Neural cell (in vitro differentiated cells): ENCODE data around the gene EPHA8. TPM values are rescaled to one million over a fixed set of nuclear protein-coding genes. Genes with fewer than 3 reads are reported as not detected.

Source experiments
- H2AFZ ChIP-seq: fragments of 200-600, 300-800 bp; sonication (generic), shearing (Covaris generic); 2 replicates; pipeline ENCODE4 v1.6.0; 2014; ENCODE audit warnings: low read depth, mild to moderate bottlenecking, antibody characterized with exemption, low read length, moderate library complexity
- H3F3A ChIP-seq: fragments of 200-600 bp; shearing (Covaris generic); 2 replicates; pipeline ENCODE4 v1.6.1; 2016; ENCODE audit warnings: mild to moderate bottlenecking, moderate library complexity, mixed read lengths, antibody characterized with exemption, low read length; ENCODE audit not compliant: insufficient read depth, poor library complexity, severe bottlenecking
- H3K27ac ChIP-seq: fragments of 200-600, 300-800 bp; sonication (generic), shearing (Covaris generic); 2 replicates; pipeline ENCODE4 v1.5.1; 2014; ENCODE audit warnings: mild to moderate bottlenecking, low read length, moderate library complexity
- H3K27me3 ChIP-seq: fragments of 300-800, 200-600 bp; sonication (generic), shearing (Covaris generic); 2 replicates; pipeline ENCODE4 v1.6.0; 2014; ENCODE audit warnings: mild to moderate bottlenecking, low read depth, low read length, moderate library complexity; ENCODE audit not compliant: insufficient read depth
- H3K36me3 ChIP-seq: fragments of 300-800, 200-600 bp; sonication (generic), shearing (Covaris generic); 2 replicates; pipeline ENCODE4 v1.5.1; 2014; ENCODE audit warnings: mild to moderate bottlenecking, antibody characterized with exemption, low read length, moderate library complexity; ENCODE audit not compliant: insufficient read depth
- H3K4me2 ChIP-seq: fragments of 300-800, 200-600 bp; sonication (generic), shearing (Covaris generic); 2 replicates; pipeline ENCODE4 v1.6.0; 2014; ENCODE audit warnings: mild to moderate bottlenecking, low read length
- H3K4me3 ChIP-seq: fragments of 300-800, 200-600 bp; sonication (generic), shearing (Covaris generic); 2 replicates; pipeline ENCODE4 v1.5.1; 2014; ENCODE audit warnings: mild to moderate bottlenecking, low read length, moderate library complexity
- H3K79me2 ChIP-seq: fragments of 200-600 bp; shearing (Covaris generic); replicated peaks from 2 replicates; pipeline ENCODE4 v1.6.0; 2014; ENCODE audit warnings: mild to moderate bottlenecking, low read length, moderate library complexity; ENCODE audit not compliant: insufficient read depth
- H3K9ac ChIP-seq: fragments of 300-800, 200-600 bp; sonication (generic), shearing (Covaris generic); 2 replicates; pipeline ENCODE4 v1.6.1; 2016; ENCODE audit warnings: mild to moderate bottlenecking, low read length, mixed read lengths
- H3K9me2 ChIP-seq: fragments of 200-600 bp; shearing (Covaris generic); 2 replicates; pipeline ENCODE4 v1.6.1; 2016; ENCODE audit warnings: mild to moderate bottlenecking, low read length, mixed read lengths; ENCODE audit not compliant: insufficient read depth
- H3K9me3 ChIP-seq: fragments of 200-600, 300-800 bp; sonication (generic), shearing (Covaris generic); 2 replicates; pipeline ENCODE4 v1.6.1; 2016; ENCODE audit warnings: mild to moderate bottlenecking, mixed run types, low read length, moderate library complexity, mixed read lengths
- H4K20me1 ChIP-seq: fragments of 200-600 bp; shearing (Covaris generic); 2 replicates; pipeline ENCODE4 v1.6.1; 2016; ENCODE audit warnings: mild to moderate bottlenecking, mixed run types; ENCODE audit not compliant: insufficient read depth
- EP300 ChIP-seq: fragments of 450-650 bp; conservative IDR thresholded peaks from 2 replicates; pipeline ENCODE4 v1.6.1; 2014; ENCODE audit warnings: antibody characterized with exemption, mild to moderate bottlenecking, moderate library complexity; ENCODE audit not compliant: poor library complexity, severe bottlenecking
- EZH2 ChIP-seq: fragments of 200-600, 300-800 bp; shearing (Covaris generic), sonication (generic); IDR thresholded peaks from 2 replicates; pipeline ENCODE4 v1.6.1; 2014; ENCODE audit warnings: antibody characterized with exemption, low read length, borderline replicate concordance, mild to moderate bottlenecking; ENCODE audit not compliant: insufficient read depth, poor library complexity, severe bottlenecking
- MXI1 ChIP-seq: fragments of 450-650 bp; conservative IDR thresholded peaks from 2 replicates; pipeline ENCODE4 v1.6.1; 2014; ENCODE audit warnings: antibody characterized with exemption, mild to moderate bottlenecking; ENCODE audit not compliant: poor library complexity, severe bottlenecking
- POLR2AphosphoS5 ChIP-seq: IDR thresholded peaks from 2 replicates; pipeline ENCODE4 v1.6.1; 2012
- RAD21 ChIP-seq: fragments of 450-650 bp; conservative IDR thresholded peaks from 2 replicates; pipeline ENCODE4 v1.6.1; 2014; ENCODE audit warnings: antibody characterized with exemption, mild to moderate bottlenecking, moderate library complexity
- SMC3 ChIP-seq: fragments of 450-650 bp; conservative IDR thresholded peaks from 2 replicates; pipeline ENCODE4 v1.6.1; 2014; ENCODE audit warnings: antibody characterized with exemption, mild to moderate bottlenecking, moderate library complexity; ENCODE audit not compliant: poor library complexity
- TAF1 ChIP-seq: IDR thresholded peaks from 2 replicates; pipeline ENCODE4 v1.6.1; 2012; ENCODE audit warnings: low read depth
- polyA plus RNA-seq: library from polyadenylated mRNA; depleted of rRNA; stranded (reverse); fragments of >200 nt; gene quantifications from 2 replicates; pipeline ENCODE4 v1.2.3, GENCODE V29; 2014
- TF ChIP-seq, protein P1 (sequence below): fragments of 450-650 bp; IDR thresholded peaks from 2 replicates; pipeline ENCODE4 v1.5.1; 2014; ENCODE audit warnings: antibody characterized with exemption, mild to moderate bottlenecking, moderate library complexity; ENCODE audit not compliant: poor library complexity, severe bottlenecking
- TF ChIP-seq, protein P2 (sequence below): IDR thresholded peaks from 2 replicates; pipeline ENCODE4 v1.6.1; 2012; ENCODE audit warnings: borderline replicate concordance

EPHA8 gene
- polyA plus RNA-seq, 1 donor from 2014 or later: 4.7 TPM

DNA sequence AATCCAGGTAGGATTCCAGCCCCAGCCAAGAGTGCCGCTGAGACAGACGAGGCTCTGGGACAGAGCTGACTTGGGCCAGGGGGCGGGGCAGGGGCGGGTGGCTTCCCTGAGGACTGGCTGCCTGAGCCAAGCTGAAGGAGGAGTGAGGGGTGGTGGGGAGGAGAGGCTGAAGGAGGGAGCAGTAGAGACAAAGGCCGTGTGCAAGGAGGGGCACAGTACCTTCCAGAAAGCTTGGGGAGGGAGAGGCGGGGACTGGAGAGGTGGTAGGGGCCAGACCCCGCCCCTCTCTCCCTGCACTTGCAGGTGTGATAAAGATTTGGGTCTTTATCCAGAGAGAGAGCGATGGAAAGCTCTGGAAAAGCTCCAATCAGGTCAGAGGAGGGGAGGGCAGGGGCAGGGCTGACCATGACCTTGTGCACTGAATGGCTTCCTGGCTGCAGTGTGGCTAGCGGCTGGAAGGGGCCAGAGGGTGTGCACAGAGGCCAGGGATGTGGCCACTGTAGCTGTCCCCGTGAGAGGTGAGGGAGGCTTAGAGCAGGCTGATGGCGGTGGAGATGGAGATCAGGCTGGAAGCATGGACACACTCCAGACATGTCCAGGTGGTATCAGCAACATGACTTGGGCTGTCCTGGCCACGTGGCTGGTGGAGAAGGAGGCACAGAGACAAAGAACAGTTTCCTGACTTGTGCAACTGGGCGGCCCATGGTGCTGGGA lies 6.7 kb upstream of the EPHA8 start:
- no peaks in the 10 kb centered on the region for H3K9me2 ChIP-seq
- no peaks in the 10 kb centered on the region for H3F3A ChIP-seq
- H3K4me2 ChIP-seq: no peak overlapping the region
- H3K36me3 ChIP-seq: no peaks in the 10 kb centered on the region
- no peak for TF ChIP-seq TAF1
- TF ChIP-seq, protein P1, sequence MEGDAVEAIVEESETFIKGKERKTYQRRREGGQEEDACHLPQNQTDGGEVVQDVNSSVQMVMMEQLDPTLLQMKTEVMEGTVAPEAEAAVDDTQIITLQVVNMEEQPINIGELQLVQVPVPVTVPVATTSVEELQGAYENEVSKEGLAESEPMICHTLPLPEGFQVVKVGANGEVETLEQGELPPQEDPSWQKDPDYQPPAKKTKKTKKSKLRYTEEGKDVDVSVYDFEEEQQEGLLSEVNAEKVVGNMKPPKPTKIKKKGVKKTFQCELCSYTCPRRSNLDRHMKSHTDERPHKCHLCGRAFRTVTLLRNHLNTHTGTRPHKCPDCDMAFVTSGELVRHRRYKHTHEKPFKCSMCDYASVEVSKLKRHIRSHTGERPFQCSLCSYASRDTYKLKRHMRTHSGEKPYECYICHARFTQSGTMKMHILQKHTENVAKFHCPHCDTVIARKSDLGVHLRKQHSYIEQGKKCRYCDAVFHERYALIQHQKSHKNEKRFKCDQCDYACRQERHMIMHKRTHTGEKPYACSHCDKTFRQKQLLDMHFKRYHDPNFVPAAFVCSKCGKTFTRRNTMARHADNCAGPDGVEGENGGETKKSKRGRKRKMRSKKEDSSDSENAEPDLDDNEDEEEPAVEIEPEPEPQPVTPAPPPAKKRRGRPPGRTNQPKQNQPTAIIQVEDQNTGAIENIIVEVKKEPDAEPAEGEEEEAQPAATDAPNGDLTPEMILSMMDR: no peak
- TF ChIP-seq EP300: no peak
- no peak for TF ChIP-seq RAD21
- TF ChIP-seq, protein P2, sequence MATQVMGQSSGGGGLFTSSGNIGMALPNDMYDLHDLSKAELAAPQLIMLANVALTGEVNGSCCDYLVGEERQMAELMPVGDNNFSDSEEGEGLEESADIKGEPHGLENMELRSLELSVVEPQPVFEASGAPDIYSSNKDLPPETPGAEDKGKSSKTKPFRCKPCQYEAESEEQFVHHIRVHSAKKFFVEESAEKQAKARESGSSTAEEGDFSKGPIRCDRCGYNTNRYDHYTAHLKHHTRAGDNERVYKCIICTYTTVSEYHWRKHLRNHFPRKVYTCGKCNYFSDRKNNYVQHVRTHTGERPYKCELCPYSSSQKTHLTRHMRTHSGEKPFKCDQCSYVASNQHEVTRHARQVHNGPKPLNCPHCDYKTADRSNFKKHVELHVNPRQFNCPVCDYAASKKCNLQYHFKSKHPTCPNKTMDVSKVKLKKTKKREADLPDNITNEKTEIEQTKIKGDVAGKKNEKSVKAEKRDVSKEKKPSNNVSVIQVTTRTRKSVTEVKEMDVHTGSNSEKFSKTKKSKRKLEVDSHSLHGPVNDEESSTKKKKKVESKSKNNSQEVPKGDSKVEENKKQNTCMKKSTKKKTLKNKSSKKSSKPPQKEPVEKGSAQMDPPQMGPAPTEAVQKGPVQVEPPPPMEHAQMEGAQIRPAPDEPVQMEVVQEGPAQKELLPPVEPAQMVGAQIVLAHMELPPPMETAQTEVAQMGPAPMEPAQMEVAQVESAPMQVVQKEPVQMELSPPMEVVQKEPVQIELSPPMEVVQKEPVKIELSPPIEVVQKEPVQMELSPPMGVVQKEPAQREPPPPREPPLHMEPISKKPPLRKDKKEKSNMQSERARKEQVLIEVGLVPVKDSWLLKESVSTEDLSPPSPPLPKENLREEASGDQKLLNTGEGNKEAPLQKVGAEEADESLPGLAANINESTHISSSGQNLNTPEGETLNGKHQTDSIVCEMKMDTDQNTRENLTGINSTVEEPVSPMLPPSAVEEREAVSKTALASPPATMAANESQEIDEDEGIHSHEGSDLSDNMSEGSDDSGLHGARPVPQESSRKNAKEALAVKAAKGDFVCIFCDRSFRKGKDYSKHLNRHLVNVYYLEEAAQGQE: no peak
- no peak for TF ChIP-seq SMC3
- TF ChIP-seq EZH2: no peak
- TF ChIP-seq POLR2AphosphoS5: no peak
- TF ChIP-seq MXI1: no peak
- no peaks in the 10 kb centered on the region for H3K79me2 ChIP-seq
- H2AFZ ChIP-seq: no peak overlapping the region
- no peak overlapping the region for H3K4me3 ChIP-seq
- H3K27me3 ChIP-seq: peaks cover 16% of the 10 kb centered on the region
- no peak overlapping the region for H3K9ac ChIP-seq
- no peaks in the 10 kb centered on the region for H4K20me1 ChIP-seq
- H3K27ac ChIP-seq: no peak overlapping the region
- H3K9me3 ChIP-seq: no peaks in the 10 kb centered on the region

DNA sequence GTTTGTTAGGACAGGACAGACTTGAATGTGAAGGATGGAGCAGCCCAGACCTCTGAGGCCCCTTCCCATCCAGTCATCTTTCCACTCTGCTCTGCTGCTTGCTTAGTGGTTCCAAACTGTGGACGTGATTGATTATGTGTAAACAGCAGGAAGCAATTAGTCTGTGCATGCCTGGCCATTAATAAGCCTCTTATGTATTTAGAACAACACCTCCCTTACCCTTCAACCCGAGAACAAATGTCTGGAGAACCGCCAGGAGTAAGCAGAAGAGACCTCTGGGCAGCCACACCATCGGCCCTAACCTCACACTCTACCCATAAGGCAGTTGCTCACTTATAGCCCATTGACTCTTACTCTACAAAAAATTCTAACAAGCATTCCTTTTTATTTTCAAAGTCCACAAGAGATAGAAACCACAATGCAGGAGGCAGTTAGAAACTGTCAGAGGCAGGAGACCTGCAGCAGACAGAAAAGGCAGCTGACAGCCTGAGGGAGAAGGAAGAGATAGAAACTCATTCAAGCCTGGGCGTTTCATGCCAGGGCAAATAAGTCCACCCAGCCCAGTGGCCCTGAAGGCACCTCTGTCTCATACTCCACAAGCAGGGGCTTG lies 5.8 kb upstream of the EPHA8 start:
- H3K27me3 ChIP-seq: peaks cover 24% of the 10 kb centered on the region

More for the DNA sequence above, 5.8 kb upstream of the EPHA8 start:
- TF ChIP-seq SMC3: no peak
- TF ChIP-seq, protein P1: no peak
- no peaks in the 10 kb centered on the region for H3K9me2 ChIP-seq
- H2AFZ ChIP-seq: no peak overlapping the region
- H3K36me3 ChIP-seq: no peaks in the 10 kb centered on the region
- no peak overlapping the region for H3K4me3 ChIP-seq
- H4K20me1 ChIP-seq: no peaks in the 10 kb centered on the region
- H3K4me2 ChIP-seq: no peak overlapping the region
- H3K9me3 ChIP-seq: no peaks in the 10 kb centered on the region
- no peak overlapping the region for H3K9ac ChIP-seq
- H3K27ac ChIP-seq: no peak overlapping the region
- H3K79me2 ChIP-seq: no peaks in the 10 kb centered on the region
- no peaks in the 10 kb centered on the region for H3F3A ChIP-seq
